ENCODE data around the gene ARHGAP26.

The ARHGAP26 gene

GRCh38 chr5:143055596-143056338 is 285.6 kb downstream of the ARHGAP26 start:
- Histone ChIP-seq H3K27ac (ENCODE audit: insufficient read depth, low read depth, low read length, poor library complexity, severe bottlenecking) (no peak overlapping the region), H3K9me3 (ENCODE audit: control insufficient read depth, low read length) (no peaks in the 10 kb centered on the region), H3K36me3 (ENCODE audit: control insufficient read depth, insufficient read depth, low read length) (no peaks in the 10 kb centered on the region), H3K4me1 (ENCODE audit: control insufficient read depth, insufficient read depth, low read length) (no peaks in the 10 kb centered on the region), H3K4me3 (ENCODE audit: insufficient read depth, low read depth, low read length) (no peak overlapping the region), H3K27me3 (ENCODE audit: control insufficient read depth, insufficient read depth, low read length, poor library complexity, severe bottlenecking) (no peaks in the 10 kb centered on the region)
- WGBS, 2 experiments: 93 to 95% methylated on average over 5 of the region's 5 CpGs

- no peak overlapping the region for H3K27ac ChIP-seq (ENCODE audit: insufficient read depth, low read depth, low read length, poor library complexity, severe bottlenecking)
- no peak overlapping the region for H3K4me3 ChIP-seq (ENCODE audit: insufficient read depth, low read depth, low read length)
- H3K36me3 ChIP-seq (ENCODE audit: control insufficient read depth, insufficient read depth, low read length): no peaks in the 10 kb centered on the region
- H3K9me3 ChIP-seq (ENCODE audit: control insufficient read depth, low read length): no peaks in the 10 kb centered on the region
- no peaks in the 10 kb centered on the region for H3K4me1 ChIP-seq (ENCODE audit: control insufficient read depth, insufficient read depth, low read length)
- no peaks in the 10 kb centered on the region for H3K27me3 ChIP-seq (ENCODE audit: control insufficient read depth, insufficient read depth, low read length, poor library complexity, severe bottlenecking)
These were observed 286.1 kb downstream of the ARHGAP26 start for GRCh38 chr5:143056339-143056704.

GRCh38 chr5:143056792-143057579 is 286.8 kb downstream of the ARHGAP26 start:
- Histone ChIP-seq H3K4me3 (ENCODE audit: insufficient read depth, low read depth, low read length) (no peak overlapping the region), H3K27me3 (ENCODE audit: control insufficient read depth, insufficient read depth, low read length, poor library complexity, severe bottlenecking) (no peaks in the 10 kb centered on the region), H3K36me3 (ENCODE audit: control insufficient read depth, insufficient read depth, low read length) (no peaks in the 10 kb centered on the region), H3K27ac (ENCODE audit: insufficient read depth, low read depth, low read length, poor library complexity, severe bottlenecking) (no peak overlapping the region), H3K4me1 (ENCODE audit: control insufficient read depth, insufficient read depth, low read length) (no peaks in the 10 kb centered on the region), H3K9me3 (ENCODE audit: control insufficient read depth, low read length) (no peaks in the 10 kb centered on the region)
- WGBS, 2 experiments: 95 to 100% methylated on average over 1 of the region's 2 CpGs

GRCh38 chr5:143057580-143057999 is 287.4 kb downstream of the ARHGAP26 start:
- Histone ChIP-seq H3K4me3 (ENCODE audit: insufficient read depth, low read depth, low read length) (no peak overlapping the region), H3K36me3 (ENCODE audit: control insufficient read depth, insufficient read depth, low read length) (no peaks in the 10 kb centered on the region), H3K9me3 (ENCODE audit: control insufficient read depth, low read length) (no peaks in the 10 kb centered on the region), H3K4me1 (ENCODE audit: control insufficient read depth, insufficient read depth, low read length) (no peaks in the 10 kb centered on the region), H3K27ac (ENCODE audit: insufficient read depth, low read depth, low read length, poor library complexity, severe bottlenecking) (no peak overlapping the region), H3K27me3 (ENCODE audit: control insufficient read depth, insufficient read depth, low read length, poor library complexity, severe bottlenecking) (no peaks in the 10 kb centered on the region)
- WGBS, 2 experiments: 91 to 97% methylated on average over 3 of the region's 3 CpGs

- WGBS, 2 experiments: 100% methylated on average over 1 of the region's 1 CpG; no CpG with 5 or more reads in 1 of the 2 experiments
These were observed 289.2 kb downstream of the ARHGAP26 start for GRCh38 chr5:143059355-143059754.

GRCh38 chr5:143059976-143060765 is 290.0 kb downstream of the ARHGAP26 start:
- Histone ChIP-seq H3K9me3 (ENCODE audit: control insufficient read depth, low read length) (no peaks in the 10 kb centered on the region), H3K27me3 (ENCODE audit: control insufficient read depth, insufficient read depth, low read length, poor library complexity, severe bottlenecking) (no peaks in the 10 kb centered on the region), H3K4me1 (ENCODE audit: control insufficient read depth, insufficient read depth, low read length) (no peaks in the 10 kb centered on the region), H3K4me3 (ENCODE audit: insufficient read depth, low read depth, low read length) (no peak overlapping the region), H3K36me3 (ENCODE audit: control insufficient read depth, insufficient read depth, low read length) (no peaks in the 10 kb centered on the region), H3K27ac (ENCODE audit: insufficient read depth, low read depth, low read length, poor library complexity, severe bottlenecking) (no peak overlapping the region)
- 90 to 93% methylated on average over 3 of the region's 3 CpGs for WGBS, 2 experiments

More at GRCh38 chr5:143059355-143059754, 289.2 kb downstream of the ARHGAP26 start:
- H3K4me1 ChIP-seq (ENCODE audit: control insufficient read depth, insufficient read depth, low read length): no peaks in the 10 kb centered on the region
- no peaks in the 10 kb centered on the region for H3K27me3 ChIP-seq (ENCODE audit: control insufficient read depth, insufficient read depth, low read length, poor library complexity, severe bottlenecking)
- no peak overlapping the region for H3K4me3 ChIP-seq (ENCODE audit: insufficient read depth, low read depth, low read length)
- no peak overlapping the region for H3K27ac ChIP-seq (ENCODE audit: insufficient read depth, low read depth, low read length, poor library complexity, severe bottlenecking)
- H3K9me3 ChIP-seq (ENCODE audit: control insufficient read depth, low read length): no peaks in the 10 kb centered on the region
- no peaks in the 10 kb centered on the region for H3K36me3 ChIP-seq (ENCODE audit: control insufficient read depth, insufficient read depth, low read length)

- Histone ChIP-seq H3K36me3 (ENCODE audit: control insufficient read depth, insufficient read depth, low read length) (no peaks in the 10 kb centered on the region), H3K27ac (ENCODE audit: insufficient read depth, low read depth, low read length, poor library complexity, severe bottlenecking) (no peak overlapping the region)
These were observed 291.2 kb downstream of the ARHGAP26 start for GRCh38 chr5:143061161-143061945.

GRCh38 chr5:143062379-143062778 is 292.2 kb downstream of the ARHGAP26 start:
- Histone ChIP-seq H3K9me3 (ENCODE audit: control insufficient read depth, low read length) (no peaks in the 10 kb centered on the region), H3K4me1 (ENCODE audit: control insufficient read depth, insufficient read depth, low read length) (no peaks in the 10 kb centered on the region), H3K36me3 (ENCODE audit: control insufficient read depth, insufficient read depth, low read length) (no peaks in the 10 kb centered on the region), H3K4me3 (ENCODE audit: insufficient read depth, low read depth, low read length) (no peak overlapping the region), H3K27me3 (ENCODE audit: control insufficient read depth, insufficient read depth, low read length, poor library complexity, severe bottlenecking) (no peaks in the 10 kb centered on the region), H3K27ac (ENCODE audit: insufficient read depth, low read depth, low read length, poor library complexity, severe bottlenecking) (no peak overlapping the region)

More at GRCh38 chr5:143061161-143061945, 291.2 kb downstream of the ARHGAP26 start:
- 95 to 98% methylated on average over 2 to 5 of the region's 5 CpGs for WGBS, 2 experiments
- H3K9me3 ChIP-seq (ENCODE audit: control insufficient read depth, low read length): no peaks in the 10 kb centered on the region
- no peaks in the 10 kb centered on the region for H3K27me3 ChIP-seq (ENCODE audit: control insufficient read depth, insufficient read depth, low read length, poor library complexity, severe bottlenecking)
- H3K4me1 ChIP-seq (ENCODE audit: control insufficient read depth, insufficient read depth, low read length): no peaks in the 10 kb centered on the region
- H3K4me3 ChIP-seq (ENCODE audit: insufficient read depth, low read depth, low read length): no peak overlapping the region

GRCh38 chr5:143063175-143063970 is 293.2 kb downstream of the ARHGAP26 start:
- Histone ChIP-seq H3K27ac (ENCODE audit: insufficient read depth, low read depth, low read length, poor library complexity, severe bottlenecking) (no peak overlapping the region), H3K4me3 (ENCODE audit: insufficient read depth, low read depth, low read length) (no peak overlapping the region), H3K4me1 (ENCODE audit: control insufficient read depth, insufficient read depth, low read length) (no peaks in the 10 kb centered on the region), H3K36me3 (ENCODE audit: control insufficient read depth, insufficient read depth, low read length) (no peaks in the 10 kb centered on the region), H3K27me3 (ENCODE audit: control insufficient read depth, insufficient read depth, low read length, poor library complexity, severe bottlenecking) (no peaks in the 10 kb centered on the region), H3K9me3 (ENCODE audit: control insufficient read depth, low read length) (no peaks in the 10 kb centered on the region)
- WGBS, 2 experiments: 87 to 90% methylated on average over 7 of the region's 7 CpGs
